Muscle layer of colon (tissue), 2 donors: ENCODE data around the gene ZNF148.

Source experiments
- H3K27ac ChIP-seq: one replicate; pipeline ENCODE4 v1.7.0; 2013; ENCODE audit warnings: low read depth, mild to moderate bottlenecking, low read length, moderate library complexity
- H3K27me3 ChIP-seq, 2 donors: one replicate each; pipeline ENCODE4 v1.7.0; 2013; ENCODE audit warnings: low read length in 2 of 2, mild to moderate bottlenecking in 2 of 2; ENCODE audit not compliant: insufficient read depth in 2 of 2, control insufficient read depth in 1 of 2
- H3K36me3 ChIP-seq: one replicate; pipeline ENCODE4 v1.7.0; 2013; ENCODE audit warnings: mild to moderate bottlenecking, low read length; ENCODE audit not compliant: insufficient read depth
- H3K4me1 ChIP-seq: one replicate; pipeline ENCODE4 v1.7.0; 2013; ENCODE audit warnings: mild to moderate bottlenecking, low read length; ENCODE audit not compliant: insufficient read depth
- H3K4me3 ChIP-seq, 2 donors: one replicate each; pipeline ENCODE4 v1.7.0; 2013; ENCODE audit warnings: low read length in 2 of 2, low read depth in 1 of 2, mild to moderate bottlenecking in 1 of 2, moderate library complexity in 1 of 2
- H3K9ac ChIP-seq: one replicate; pipeline ENCODE4 v1.7.0; 2013; ENCODE audit warnings: low read length
- H3K9me3 ChIP-seq: one replicate; pipeline ENCODE4 v1.7.0; 2013; ENCODE audit warnings: mild to moderate bottlenecking, low read length
- donor health status: abdominal sarcoma.
- donor health status: Adenocarcinoma of cecum.

ZNF148 gene

GRCh38 chr3:125262161-125262560 lies 113.0 kb downstream of the ZNF148 start:
- Histone ChIP-seq H3K9ac (no peak overlapping the region), H3K4me1 (no peaks in the 10 kb centered on the region), H3K4me3 (no peak overlapping the region), H3K27me3 (no peaks in the 10 kb centered on the region), H3K36me3 (no peaks in the 10 kb centered on the region), H3K27ac (no peak overlapping the region), H3K9me3 (no peaks in the 10 kb centered on the region)

- no peak overlapping the region for H3K9ac ChIP-seq
- H3K27me3 ChIP-seq = no peaks in the 10 kb centered on the region
- H3K4me1 ChIP-seq = no peaks in the 10 kb centered on the region
- H3K4me3 ChIP-seq = no peak overlapping the region
- no peaks in the 10 kb centered on the region for H3K36me3 ChIP-seq
- no peak overlapping the region for H3K27ac ChIP-seq
- no peaks in the 10 kb centered on the region for H3K9me3 ChIP-seq
Measured at GRCh38 chr3:125261031-125261430, 114.1 kb downstream of the ZNF148 start.

- Histone ChIP-seq H3K4me3 (no peak overlapping the region), H3K4me1 (no peaks in the 10 kb centered on the region), H3K9me3 (no peaks in the 10 kb centered on the region), H3K9ac (no peak overlapping the region), H3K36me3 (no peaks in the 10 kb centered on the region), H3K27me3 (no peaks in the 10 kb centered on the region), H3K27ac (no peak overlapping the region)
Measured at GRCh38 chr3:125260158-125260557, 115.0 kb downstream of the ZNF148 start.

GRCh38 chr3:125257536-125257935 lies 117.6 kb downstream of the ZNF148 start:
- Histone ChIP-seq H3K9ac (no peak overlapping the region), H3K9me3 (no peaks in the 10 kb centered on the region), H3K27me3 (no peaks in the 10 kb centered on the region), H3K27ac (no peak overlapping the region), H3K4me1 (no peaks in the 10 kb centered on the region), H3K4me3 (no peak overlapping the region), H3K36me3 (no peaks in the 10 kb centered on the region)

GRCh38 chr3:125256675-125257074 lies 118.5 kb downstream of the ZNF148 start:
- Histone ChIP-seq H3K36me3 (no peaks in the 10 kb centered on the region), H3K4me3 (no peak overlapping the region), H3K27me3 (no peaks in the 10 kb centered on the region), H3K4me1 (no peaks in the 10 kb centered on the region), H3K27ac (no peak overlapping the region), H3K9me3 (no peaks in the 10 kb centered on the region), H3K9ac (no peak overlapping the region)

GRCh38 chr3:125250973-125251372 lies 124.2 kb downstream of the ZNF148 start:
- no peak overlapping the region for H3K9ac ChIP-seq
- no peaks in the 10 kb centered on the region for H3K9me3 ChIP-seq
- no peaks in the 10 kb centered on the region for H3K36me3 ChIP-seq
- no peak overlapping the region for H3K27ac ChIP-seq
- no peaks in the 10 kb centered on the region for H3K4me1 ChIP-seq
- no peaks in the 10 kb centered on the region for H3K27me3 ChIP-seq
- no peak overlapping the region for H3K4me3 ChIP-seq

GRCh38 chr3:125246237-125246636 lies 128.9 kb downstream of the ZNF148 start:
- no peak overlapping the region for H3K4me3 ChIP-seq
- no peaks in the 10 kb centered on the region for H3K9me3 ChIP-seq

GRCh38 chr3:125245521-125245920 lies 129.6 kb downstream of the ZNF148 start:
- H3K9me3 ChIP-seq = no peaks in the 10 kb centered on the region
- H3K4me3 ChIP-seq = no peak overlapping the region
- no peak overlapping the region for H3K9ac ChIP-seq
- H3K27me3 ChIP-seq = no peaks in the 10 kb centered on the region
- no peaks in the 10 kb centered on the region for H3K4me1 ChIP-seq
- no peak overlapping the region for H3K27ac ChIP-seq
- no peaks in the 10 kb centered on the region for H3K36me3 ChIP-seq

More at GRCh38 chr3:125246237-125246636, 128.9 kb downstream of the ZNF148 start:
- Histone ChIP-seq H3K27ac (no peak overlapping the region), H3K27me3 (no peaks in the 10 kb centered on the region), H3K4me1 (no peaks in the 10 kb centered on the region), H3K9ac (no peak overlapping the region), H3K36me3 (no peaks in the 10 kb centered on the region)

GRCh38 chr3:125240496-125240895 lies 134.6 kb downstream of the ZNF148 start:
- Histone ChIP-seq H3K9me3 (no peaks in the 10 kb centered on the region), H3K4me1 (no peaks in the 10 kb centered on the region), H3K27me3 (no peaks in the 10 kb centered on the region), H3K27ac (no peak overlapping the region), H3K4me3 (no peak overlapping the region), H3K9ac (no peak overlapping the region), H3K36me3 (no peaks in the 10 kb centered on the region)

- H3K4me1 ChIP-seq = no peaks in the 10 kb centered on the region
- no peak overlapping the region for H3K27ac ChIP-seq
- H3K27me3 ChIP-seq = no peaks in the 10 kb centered on the region
- H3K9me3 ChIP-seq = no peaks in the 10 kb centered on the region
- no peak overlapping the region for H3K9ac ChIP-seq
- no peak overlapping the region for H3K4me3 ChIP-seq
- no peaks in the 10 kb centered on the region for H3K36me3 ChIP-seq
Measured at GRCh38 chr3:125239266-125239665, 135.9 kb downstream of the ZNF148 start.

- peaks cover under 1% of the 10 kb centered on the region for H3K36me3 ChIP-seq
- no peaks in the 10 kb centered on the region for H3K4me1 ChIP-seq
- no peak overlapping the region for H3K4me3 ChIP-seq
- H3K27me3 ChIP-seq = no peaks in the 10 kb centered on the region
- no peak overlapping the region for H3K27ac ChIP-seq
- H3K9me3 ChIP-seq = no peaks in the 10 kb centered on the region
- no peak overlapping the region for H3K9ac ChIP-seq
Measured at GRCh38 chr3:125238759-125239158, 136.4 kb downstream of the ZNF148 start.

GRCh38 chr3:125236331-125236903 lies 138.7 kb downstream of the ZNF148 start:
- no peak overlapping the region for H3K9ac ChIP-seq
- H3K4me1 ChIP-seq = no peaks in the 10 kb centered on the region
- no peaks in the 10 kb centered on the region for H3K27me3 ChIP-seq
- no peaks in the 10 kb centered on the region for H3K9me3 ChIP-seq
- H3K4me3 ChIP-seq = no peak overlapping the region
- H3K36me3 ChIP-seq = peaks cover 16% of the 10 kb centered on the region
- no peak overlapping the region for H3K27ac ChIP-seq
